Heart left ventricle (tissue), 13 donors: ENCODE data around the gene FAT1.

Experiments used
- POLR2A ChIP-seq, 2 donors: fragments of 450-650 bp; IDR thresholded peaks; one replicate each; pipeline ENCODE4 v1.6.1; 2017; ENCODE audit warnings: antibody characterized with exemption in 2 of 2, mild to moderate bottlenecking in 2 of 2, moderate library complexity in 2 of 2
- TF ChIP-seq, protein P1 (sequence below), 12 donors: fragments of 200-600 bp; sonication (generic) in 4 of 12; IDR thresholded peaks; one replicate each; pipeline versions ENCODE4 v1.5.0 to v1.8.0; 2018 to 2022; ENCODE audit warnings: antibody characterized with exemption in 12 of 12, mild to moderate bottlenecking in 5 of 12
- donor health status: ischemic (EF 13 %, LVEDD 7.1; RV severe dilation, severe dysfunction).
- donor health status: DM: no; HTN: yes; CAD: no.
- donor health status: DM: no; HTN: no; CAD: no.
- donor health status: ischemic (EF 25% LVEDD 6.9; RV normal size, moderate dysfunction).
- donor health status: ischemic (EF 25% LVEDD 5.7; RV mildly dilated, moderate dysfunction).
- donor health status: ischemic (EF 35%, LVEDD 5.7; RV mildly dilated, moderate dysfunction).
- donor health status: nonischemic (EF 11% LVEDD 7.7; RV severe dilation, severe dysfunction).
- donor health status: DM: yes; HTN: yes; CAD: no.
- donor health status: PGD.
- donor health status: ischemic (EF 29% LVEDD 5.4; RV normal size, mild dysfunction).
- donor health status: nonischemic (EF 23%, LVEDD 6.1; RV moderate dilation, normal function).

DNA sequence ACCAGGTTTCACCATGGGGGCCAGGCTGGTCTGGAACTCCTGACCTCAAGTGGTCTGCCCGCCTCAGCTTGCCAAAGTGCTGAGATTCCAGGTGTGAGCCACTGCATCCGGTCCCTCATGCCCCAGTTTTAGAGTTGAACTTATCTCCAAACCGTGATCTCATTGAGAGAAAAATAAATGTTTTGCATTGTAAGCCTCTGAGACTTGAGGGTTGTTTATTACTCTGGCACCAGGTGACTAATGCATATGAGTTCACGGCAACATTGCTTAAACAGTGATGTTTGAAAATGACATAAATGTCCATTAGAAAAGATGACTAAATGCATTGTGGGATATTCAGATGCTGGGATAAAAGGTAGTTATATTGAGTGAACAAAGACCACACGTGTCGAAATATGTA, 22.9 kb upstream of the FAT1 start:
- TF ChIP-seq, protein P1, sequence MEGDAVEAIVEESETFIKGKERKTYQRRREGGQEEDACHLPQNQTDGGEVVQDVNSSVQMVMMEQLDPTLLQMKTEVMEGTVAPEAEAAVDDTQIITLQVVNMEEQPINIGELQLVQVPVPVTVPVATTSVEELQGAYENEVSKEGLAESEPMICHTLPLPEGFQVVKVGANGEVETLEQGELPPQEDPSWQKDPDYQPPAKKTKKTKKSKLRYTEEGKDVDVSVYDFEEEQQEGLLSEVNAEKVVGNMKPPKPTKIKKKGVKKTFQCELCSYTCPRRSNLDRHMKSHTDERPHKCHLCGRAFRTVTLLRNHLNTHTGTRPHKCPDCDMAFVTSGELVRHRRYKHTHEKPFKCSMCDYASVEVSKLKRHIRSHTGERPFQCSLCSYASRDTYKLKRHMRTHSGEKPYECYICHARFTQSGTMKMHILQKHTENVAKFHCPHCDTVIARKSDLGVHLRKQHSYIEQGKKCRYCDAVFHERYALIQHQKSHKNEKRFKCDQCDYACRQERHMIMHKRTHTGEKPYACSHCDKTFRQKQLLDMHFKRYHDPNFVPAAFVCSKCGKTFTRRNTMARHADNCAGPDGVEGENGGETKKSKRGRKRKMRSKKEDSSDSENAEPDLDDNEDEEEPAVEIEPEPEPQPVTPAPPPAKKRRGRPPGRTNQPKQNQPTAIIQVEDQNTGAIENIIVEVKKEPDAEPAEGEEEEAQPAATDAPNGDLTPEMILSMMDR (IDR thresholded peaks at IDR 0.05): no peak
- TF ChIP-seq POLR2A (IDR thresholded peaks at IDR 0.05): no peak
